GM19463 (cell line): Measurements from ENCODE around the gene ISCA1.

Source experiments
- ATAC-seq: cut with Tn5 transposase; IDR thresholded peaks from one replicate; pipeline ENCODE4 v1.9.1; 2021; ENCODE audit warnings: mild to moderate bottlenecking, moderate library complexity; ENCODE audit not compliant: unreplicated experiment

The ISCA1 gene

GRCh38 chr9:86238861-86239770 is 43.2 kb downstream of the ISCA1 start:
- no peak for ATAC-seq

GRCh38 chr9:86230858-86231257 is 51.5 kb downstream of the ISCA1 start:
- ATAC-seq: no peak

- no peak for ATAC-seq
Observed at GRCh38 chr9:86222667-86223066, 59.7 kb downstream of the ISCA1 start.

GRCh38 chr9:86219606-86220005 is 62.7 kb downstream of the ISCA1 start:
- ATAC-seq: no peak

GRCh38 chr9:86217076-86217755 is 65.1 kb downstream of the ISCA1 start:
- ATAC-seq: no peak
